ENCODE measurements around the gene IFNA16.
"Not testable (repeated sequence)": the region's sequence is repeated elsewhere in the genome, so short reads cannot be mapped to it uniquely, and the experiment has no call there.

IFNA16 gene

DNA sequence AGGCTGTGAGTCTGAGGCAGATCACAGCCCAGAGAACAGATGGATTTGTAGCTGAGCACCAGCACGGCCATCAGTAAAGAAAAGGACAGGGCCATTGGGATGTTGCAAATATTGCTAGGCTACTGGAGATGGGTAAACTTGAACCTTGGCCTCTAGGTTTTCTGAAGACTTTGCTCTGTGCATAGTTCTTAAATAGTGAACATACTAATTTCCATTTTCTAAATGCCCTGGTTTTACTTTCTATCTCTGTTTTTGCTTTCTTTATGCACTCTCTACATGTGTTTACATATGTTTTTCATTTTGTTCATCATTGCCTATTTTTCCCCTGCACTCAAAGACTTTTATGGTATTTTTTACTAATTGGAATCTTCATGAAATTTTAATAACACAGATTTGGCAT is at the start of gene IFNA16:
Gene IFNA16, minus strand, starts transcription at position 101 of the 400 bp plus-strand sequence. Its CDS starts 6 bp downstream, at position 95.
- DNase-seq; H3K4me3 ChIP-seq (ENCODE audit: low read depth, low read length); in situ Hi-C loops (cut with HindIII; ENCODE audit: low pct_ligation_motif_present, low sequenced_read_pairs); H3K36me3 ChIP-seq (replicated peaks); H3K27ac ChIP-seq; H3K27me3 ChIP-seq (replicated peaks): not testable (repeated sequence)

- H3K36me3 ChIP-seq (replicated peaks) = no peaks in the 10 kb centered on the region
- in situ Hi-C loops (cut with HindIII; ENCODE audit: low pct_ligation_motif_present, low sequenced_read_pairs) = no loop called here
- TF ChIP-seq, protein P1, sequence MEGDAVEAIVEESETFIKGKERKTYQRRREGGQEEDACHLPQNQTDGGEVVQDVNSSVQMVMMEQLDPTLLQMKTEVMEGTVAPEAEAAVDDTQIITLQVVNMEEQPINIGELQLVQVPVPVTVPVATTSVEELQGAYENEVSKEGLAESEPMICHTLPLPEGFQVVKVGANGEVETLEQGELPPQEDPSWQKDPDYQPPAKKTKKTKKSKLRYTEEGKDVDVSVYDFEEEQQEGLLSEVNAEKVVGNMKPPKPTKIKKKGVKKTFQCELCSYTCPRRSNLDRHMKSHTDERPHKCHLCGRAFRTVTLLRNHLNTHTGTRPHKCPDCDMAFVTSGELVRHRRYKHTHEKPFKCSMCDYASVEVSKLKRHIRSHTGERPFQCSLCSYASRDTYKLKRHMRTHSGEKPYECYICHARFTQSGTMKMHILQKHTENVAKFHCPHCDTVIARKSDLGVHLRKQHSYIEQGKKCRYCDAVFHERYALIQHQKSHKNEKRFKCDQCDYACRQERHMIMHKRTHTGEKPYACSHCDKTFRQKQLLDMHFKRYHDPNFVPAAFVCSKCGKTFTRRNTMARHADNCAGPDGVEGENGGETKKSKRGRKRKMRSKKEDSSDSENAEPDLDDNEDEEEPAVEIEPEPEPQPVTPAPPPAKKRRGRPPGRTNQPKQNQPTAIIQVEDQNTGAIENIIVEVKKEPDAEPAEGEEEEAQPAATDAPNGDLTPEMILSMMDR (IDR thresholded peaks at IDR 0.05; ENCODE audit: low read depth, low read length, missing control alignments) = no peak
- no peaks in the 10 kb centered on the region for H3K27me3 ChIP-seq (replicated peaks)
- no peak for DNase-seq
- H3K4me3 ChIP-seq (ENCODE audit: low read depth, low read length) = no peak overlapping the region
- H3K27ac ChIP-seq = no peak overlapping the region
These were observed 48.5 kb upstream of the IFNA16 start for GRCh38 chr9:21265421-21266189.

GRCh38 chr9:21255538-21256212 is 38.6 kb upstream of the IFNA16 start:
- Histone ChIP-seq H3K27ac (no peak overlapping the region), H3K4me3 (ENCODE audit: low read depth, low read length) (no peak overlapping the region), H3K27me3 (replicated peaks) (peaks cover 2% of the 10 kb centered on the region), H3K36me3 (replicated peaks) (no peaks in the 10 kb centered on the region)
- in situ Hi-C loops (cut with HindIII; ENCODE audit: low pct_ligation_motif_present, low sequenced_read_pairs) = no loop called here
- TF ChIP-seq, protein P1 (IDR thresholded peaks at IDR 0.05; ENCODE audit: low read depth, low read length, missing control alignments) = no peak
- no peak for DNase-seq

GRCh38 chr9:21252721-21253547 is 35.8 kb upstream of the IFNA16 start:
- Histone ChIP-seq H3K36me3 (replicated peaks) (no peaks in the 10 kb centered on the region), H3K27me3 (replicated peaks) (peaks cover 2% of the 10 kb centered on the region), H3K4me3 (ENCODE audit: low read depth, low read length) (no peak overlapping the region), H3K27ac (no peak overlapping the region)
- in situ Hi-C loops (cut with HindIII; ENCODE audit: low pct_ligation_motif_present, low sequenced_read_pairs) = no loop called here
- TF ChIP-seq, protein P1 (IDR thresholded peaks at IDR 0.05; ENCODE audit: low read depth, low read length, missing control alignments) = peak; percentile 59
- DNase-seq = peak; percentile 9

DNA sequence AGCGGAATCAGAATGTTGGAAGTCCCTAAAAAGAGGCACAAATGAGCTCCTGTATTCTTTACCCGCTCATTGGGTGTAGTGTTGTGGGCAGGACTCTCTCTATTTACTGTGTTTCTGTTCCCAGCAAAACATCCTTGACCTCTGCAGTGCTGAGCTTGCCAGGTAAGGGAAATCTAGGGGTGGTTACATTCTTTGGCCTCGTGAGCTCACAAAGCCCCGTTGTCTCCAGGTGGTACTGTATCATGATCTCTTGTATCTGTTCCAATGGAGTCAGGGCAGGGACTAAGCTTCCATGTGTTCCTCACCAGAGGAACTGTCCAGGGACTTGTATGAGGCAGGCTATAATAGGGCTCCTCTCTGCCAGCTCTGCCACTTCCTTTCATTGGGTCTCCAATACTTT is 34.5 kb upstream of the IFNA16 start:
- Histone ChIP-seq H3K27me3 (replicated peaks) (peaks cover 2% of the 10 kb centered on the region), H3K36me3 (replicated peaks) (no peaks in the 10 kb centered on the region), H3K4me3 (ENCODE audit: low read depth, low read length) (no peak overlapping the region), H3K27ac (no peak overlapping the region)
- DNase-seq = no peak
- in situ Hi-C loops (cut with HindIII; ENCODE audit: low pct_ligation_motif_present, low sequenced_read_pairs) = no loop called here
- TF ChIP-seq, protein P1 (IDR thresholded peaks at IDR 0.05; ENCODE audit: low read depth, low read length, missing control alignments) = no peak

DNA sequence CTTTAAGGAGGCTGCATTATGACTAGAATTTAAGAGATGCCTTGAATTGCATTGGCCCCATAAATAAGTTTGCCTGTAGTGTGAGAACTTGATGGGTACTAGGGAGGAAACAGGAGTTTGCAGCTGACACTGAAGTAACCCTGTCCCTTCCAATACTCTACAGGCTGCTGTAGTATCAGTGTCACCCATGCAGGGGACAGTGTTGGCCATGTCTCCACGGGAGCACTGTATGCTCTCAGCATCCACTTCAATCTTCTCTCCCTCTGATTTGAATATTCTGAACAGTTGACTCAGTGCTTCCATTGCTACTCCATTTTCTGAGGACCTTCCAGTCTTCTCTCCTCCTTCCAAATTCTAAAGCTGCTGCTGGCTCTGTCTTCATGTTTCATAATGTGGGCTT is 34.1 kb upstream of the IFNA16 start:
- no peak overlapping the region for H3K27ac ChIP-seq

More for the DNA sequence above, 34.1 kb upstream of the IFNA16 start:
- Histone ChIP-seq H3K36me3 (replicated peaks) (no peaks in the 10 kb centered on the region), H3K27me3 (replicated peaks) (peaks cover 2% of the 10 kb centered on the region), H3K4me3 (ENCODE audit: low read depth, low read length) (no peak overlapping the region)
- TF ChIP-seq, protein P1 (IDR thresholded peaks at IDR 0.05; ENCODE audit: low read depth, low read length, missing control alignments) = no peak
- in situ Hi-C loops (cut with HindIII; ENCODE audit: low pct_ligation_motif_present, low sequenced_read_pairs) = no loop called here
- DNase-seq = no peak
